Esophagus (tissue), 2 donors: Measurements from ENCODE around the gene TMTC2. TPM values are rescaled to one million over a fixed set of nuclear protein-coding genes. Genes with fewer than 3 reads are reported as not detected.
"Not testable (repeated sequence)": the region's sequence is repeated elsewhere in the genome, so short reads cannot be mapped to it uniquely, and the experiment has no call there.

ENCODE experiments used
- H3K27ac ChIP-seq, 2 donors: one replicate each; pipeline ENCODE4 v1.5.1; 2013; ENCODE audit warnings: low read depth in 2 of 2, mild to moderate bottlenecking in 2 of 2, inconsistent platforms in 1 of 2, low read length in 1 of 2, moderate library complexity in 1 of 2
- H3K27me3 ChIP-seq, 2 donors: one replicate each; pipeline ENCODE4 v1.6.1; 2013; ENCODE audit warnings: low read length in 2 of 2, control low read depth in 1 of 2, mild to moderate bottlenecking in 1 of 2; ENCODE audit not compliant: insufficient read depth in 2 of 2, control insufficient read depth in 1 of 2
- H3K36me3 ChIP-seq, 2 donors: one replicate each; pipeline ENCODE4 v1.6.1; 2013; ENCODE audit warnings: low read length in 1 of 2; ENCODE audit not compliant: control insufficient read depth in 2 of 2, insufficient read depth in 2 of 2
- H3K4me1 ChIP-seq, 2 donors: one replicate each; pipeline ENCODE4 v1.6.1; 2013; ENCODE audit warnings: low read length in 1 of 2; ENCODE audit not compliant: control insufficient read depth in 2 of 2, insufficient read depth in 2 of 2
- H3K4me3 ChIP-seq, 2 donors: one replicate each; pipeline ENCODE4 v1.5.1; 2013; ENCODE audit warnings: low read length in 2 of 2, mild to moderate bottlenecking in 2 of 2, low read depth in 1 of 2, moderate library complexity in 1 of 2
- H3K9me3 ChIP-seq, 2 donors: one replicate each; pipeline ENCODE4 v1.6.1; 2013; ENCODE audit warnings: mild to moderate bottlenecking in 2 of 2, low read depth in 1 of 2, low read length in 1 of 2, moderate library complexity in 1 of 2; ENCODE audit not compliant: control insufficient read depth in 2 of 2, insufficient read depth in 1 of 2
- WGBS, 2 donors: extraction: QIAGEN DNeasy Blood & Tissue Kit; methylation state at CpG; one replicate each; pipeline ENCODE4 v1.1.7; 2013; 5-methylcytosine and 5-hydroxymethylcytosine counted together
- polyA plus RNA-seq, 2 donors: library from polyadenylated mRNA; stranded (reverse); fragments of 200-250 nt; gene quantifications; one replicate each; pipeline ENCODE4 v1.2.3, GENCODE V29; 2013
- donor health status: healthy with polysubstance abuse.
- donor health status: Bipolar disorder and iron deficiency.

The TMTC2 gene
- polyA plus RNA-seq, 2 donors: 7.4 to 10.5 TPM

DNA sequence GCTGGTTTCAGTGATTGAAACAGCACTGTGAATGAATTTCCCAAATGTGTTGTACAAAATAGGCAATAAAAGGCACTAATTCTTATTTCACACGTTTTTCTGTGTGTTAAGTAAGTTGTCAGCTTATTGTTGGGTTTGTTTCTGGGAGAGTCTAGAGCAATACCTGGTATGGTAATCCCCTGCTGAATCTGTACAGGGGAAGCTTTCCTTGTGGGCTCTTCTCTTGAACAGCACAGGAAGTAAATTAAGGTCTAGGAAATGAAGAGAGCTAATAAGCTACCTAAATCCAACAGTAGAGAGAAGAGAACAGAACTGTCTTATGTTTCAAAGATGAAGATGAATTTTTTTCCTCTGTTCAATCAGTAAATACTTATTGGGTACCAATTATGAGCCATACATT is 406.7 kb downstream of the TMTC2 start:
- H3K27me3 ChIP-seq: no peaks in the 10 kb centered on the region
- H3K36me3 ChIP-seq: no peaks in the 10 kb centered on the region
- no peak overlapping the region for H3K4me3 ChIP-seq
- no peak overlapping the region for H3K27ac ChIP-seq
- H3K4me1 ChIP-seq: no peaks in the 10 kb centered on the region
- 48 to 60% methylated on average over 1 of the region's 1 CpG for WGBS, 2 donors
- H3K9me3 ChIP-seq: no peaks in the 10 kb centered on the region

DNA sequence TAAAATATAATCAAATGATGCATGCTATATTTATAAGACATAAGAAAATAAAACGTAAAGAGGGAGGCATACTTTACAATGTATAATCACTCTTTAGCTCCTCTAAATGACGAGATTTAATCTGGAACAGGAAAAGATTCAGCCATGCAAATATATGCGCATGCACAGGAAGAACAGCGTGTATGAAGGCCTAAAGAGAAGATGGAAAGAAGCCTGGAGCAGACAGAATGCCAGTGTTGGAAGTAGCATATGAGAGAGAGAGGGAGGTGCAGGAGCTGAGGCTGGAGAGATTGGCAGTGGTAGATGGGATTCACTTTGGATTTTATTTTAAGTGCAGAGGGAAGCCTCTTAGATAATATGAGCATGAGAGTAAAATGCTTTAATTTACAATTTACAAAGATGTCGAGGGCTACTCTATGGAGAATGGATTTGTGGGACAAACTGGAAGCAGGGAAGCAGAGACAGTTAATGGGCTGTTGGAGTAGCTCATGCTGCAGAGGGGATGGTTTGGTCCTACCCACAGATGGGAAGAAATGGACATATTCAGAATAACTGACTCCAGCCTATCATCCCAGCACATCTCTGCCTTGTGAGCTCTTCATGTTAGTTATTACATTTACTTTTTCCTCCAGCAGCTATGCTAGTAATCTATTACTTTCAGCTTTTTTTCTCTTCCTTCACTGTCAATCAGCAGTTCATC is 411.1 kb downstream of the TMTC2 start:
- 85 to 87% methylated on average over 5 of the region's 5 CpGs for WGBS, 2 donors
- no peaks in the 10 kb centered on the region for H3K4me1 ChIP-seq
- H3K9me3 ChIP-seq: no peaks in the 10 kb centered on the region
- no peak overlapping the region for H3K27ac ChIP-seq
- H3K27me3 ChIP-seq: no peaks in the 10 kb centered on the region
- no peak overlapping the region for H3K4me3 ChIP-seq
- no peaks in the 10 kb centered on the region for H3K36me3 ChIP-seq

DNA sequence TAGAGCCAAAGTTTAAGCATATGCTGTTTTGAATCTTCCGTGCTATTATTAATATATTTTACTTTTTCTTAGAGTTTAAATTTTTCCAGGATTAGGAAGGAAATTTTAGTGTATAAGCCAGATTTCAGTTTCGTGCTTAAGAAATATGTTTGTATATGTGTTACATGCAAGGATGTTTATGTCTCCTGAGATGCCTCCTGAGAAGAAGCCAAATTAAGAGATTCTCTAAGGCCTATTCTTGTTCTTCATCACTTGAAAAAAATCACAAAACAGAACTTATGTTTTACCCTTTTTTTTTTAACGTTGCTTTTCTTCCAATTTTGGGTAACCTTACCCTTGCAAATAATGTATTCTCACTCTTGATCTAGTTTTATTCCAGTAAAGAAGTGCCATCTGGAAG is 412.7 kb downstream of the TMTC2 start:
- Histone ChIP-seq H3K27me3 (no peaks in the 10 kb centered on the region), H3K4me3 (no peak overlapping the region), H3K36me3 (no peaks in the 10 kb centered on the region), H3K4me1 (no peaks in the 10 kb centered on the region), H3K9me3 (no peaks in the 10 kb centered on the region), H3K27ac (no peak overlapping the region)
- 81 to 82% methylated on average over 3 of the region's 3 CpGs for WGBS, 2 donors

- no peak overlapping the region for H3K4me3 ChIP-seq
- no peaks in the 10 kb centered on the region for H3K36me3 ChIP-seq
- H3K4me1 ChIP-seq: no peaks in the 10 kb centered on the region
- H3K27ac ChIP-seq: no peak overlapping the region
- H3K27me3 ChIP-seq: no peaks in the 10 kb centered on the region
- no peaks in the 10 kb centered on the region for H3K9me3 ChIP-seq
- 63 to 71% methylated on average over 2 of the region's 2 CpGs for WGBS, 2 donors
Observed at GRCh38 chr12:83102499-83102898, 415.8 kb downstream of the TMTC2 start.

DNA sequence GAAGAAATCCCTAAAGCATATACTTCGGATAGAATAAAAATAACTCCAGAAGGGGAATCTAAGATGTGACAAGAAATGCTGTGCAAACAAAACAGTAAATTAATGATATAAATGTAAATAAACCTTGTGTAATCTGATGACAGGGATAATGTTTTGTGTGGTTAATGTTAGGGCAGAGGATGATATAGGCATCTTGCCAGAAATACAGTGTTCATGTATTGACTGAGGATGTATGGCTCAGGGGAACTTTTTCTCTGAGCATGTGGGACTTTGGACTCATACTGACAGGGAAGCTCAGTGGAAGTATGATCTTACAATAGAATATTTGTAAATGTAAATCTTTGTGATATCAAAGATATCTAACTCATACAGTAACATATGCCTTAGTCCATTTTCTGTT is 420.2 kb downstream of the TMTC2 start:
- no peaks in the 10 kb centered on the region for H3K4me1 ChIP-seq
- WGBS, 2 donors: 66 to 90% methylated on average over 1 of the region's 1 CpG
- H3K36me3 ChIP-seq: no peaks in the 10 kb centered on the region
- H3K9me3 ChIP-seq: no peaks in the 10 kb centered on the region
- no peaks in the 10 kb centered on the region for H3K27me3 ChIP-seq
- no peak overlapping the region for H3K4me3 ChIP-seq
- no peak overlapping the region for H3K27ac ChIP-seq

DNA sequence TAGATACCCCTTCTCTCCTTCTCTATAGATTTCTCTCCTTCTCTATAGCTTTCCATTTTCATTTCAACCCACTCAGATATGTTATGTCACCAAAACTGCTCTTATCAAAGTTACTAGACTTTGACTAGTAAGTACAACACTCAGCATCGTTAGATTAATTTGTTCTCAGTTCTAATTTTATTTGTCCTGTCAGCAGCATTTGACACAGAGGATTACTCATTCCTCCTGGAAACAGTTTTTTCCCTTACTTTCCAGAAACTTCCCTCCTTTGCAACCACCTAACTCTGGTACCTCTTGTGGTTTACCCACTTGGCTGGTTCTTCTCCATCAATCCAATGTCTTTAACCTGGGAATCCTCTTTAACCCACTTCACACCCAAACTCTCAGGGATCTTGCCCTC is 423.7 kb downstream of the TMTC2 start:
- Histone ChIP-seq H3K4me3 (no peak overlapping the region), H3K27me3 (no peaks in the 10 kb centered on the region), H3K36me3 (no peaks in the 10 kb centered on the region), H3K9me3 (no peaks in the 10 kb centered on the region), H3K27ac (no peak overlapping the region), H3K4me1 (no peaks in the 10 kb centered on the region)
- 68 to 77% methylated on average over 1 of the region's 1 CpG for WGBS, 2 donors

GRCh38 chr12:83113945-83114344 is 427.2 kb downstream of the TMTC2 start:
- Histone ChIP-seq H3K27ac (no peak overlapping the region), H3K9me3 (no peaks in the 10 kb centered on the region), H3K4me1 (no peaks in the 10 kb centered on the region), H3K27me3 (no peaks in the 10 kb centered on the region), H3K36me3 (no peaks in the 10 kb centered on the region), H3K4me3 (no peak overlapping the region)
- 69 to 73% methylated on average over 4 of the region's 4 CpGs for WGBS, 2 donors

DNA sequence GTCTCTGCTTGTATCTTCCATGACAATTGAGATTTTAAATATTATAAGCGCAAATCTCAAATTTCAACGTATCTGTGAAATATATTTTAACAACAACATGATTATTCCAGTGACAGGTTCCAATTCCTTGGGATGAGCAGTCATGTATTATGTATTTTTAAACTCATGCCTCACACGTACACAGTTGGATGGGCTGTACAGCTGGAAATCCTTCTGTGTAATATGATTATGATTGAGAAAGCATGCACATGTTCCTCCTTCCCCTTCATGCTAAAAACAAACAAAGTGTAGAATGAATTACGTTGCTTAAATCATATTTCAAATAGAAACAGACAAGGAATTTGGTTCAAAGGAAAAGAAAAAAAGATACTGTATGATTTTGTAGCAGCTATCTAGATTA is 428.3 kb downstream of the TMTC2 start:
- WGBS, 2 donors: 76 to 78% methylated on average over 4 of the region's 4 CpGs
- Histone ChIP-seq H3K9me3 (no peaks in the 10 kb centered on the region), H3K4me1 (no peaks in the 10 kb centered on the region), H3K36me3 (no peaks in the 10 kb centered on the region), H3K27me3 (no peaks in the 10 kb centered on the region), H3K4me3 (no peak overlapping the region), H3K27ac (no peak overlapping the region)

- WGBS, 2 donors: 90% methylated on average over 3 of the region's 3 CpGs
Observed at GRCh38 chr12:83117926-83118325, 431.2 kb downstream of the TMTC2 start.

GRCh38 chr12:83121897-83122622 is 435.4 kb downstream of the TMTC2 start:
- Histone ChIP-seq H3K27me3 (no peaks in the 10 kb centered on the region), H3K27ac (no peak overlapping the region), H3K4me3 (no peak overlapping the region), H3K4me1 (no peaks in the 10 kb centered on the region), H3K9me3 (peaks cover 0 to 5% of the 10 kb centered on the region in 2 donors), H3K36me3 (no peaks in the 10 kb centered on the region)
- 88 to 91% methylated on average over 15 of the region's 15 CpGs for WGBS, 2 donors

More at GRCh38 chr12:83117926-83118325, 431.2 kb downstream of the TMTC2 start:
- H3K9me3 ChIP-seq, H3K27ac ChIP-seq, H3K4me1 ChIP-seq, H3K27me3 ChIP-seq, H3K4me3 ChIP-seq, H3K36me3 ChIP-seq: not testable (repeated sequence)
